IPS-18c (cell line): Measurements from ENCODE around the gene BCL2L14.
"Not testable (repeated sequence)": the region's sequence is repeated elsewhere in the genome, so short reads cannot be mapped to it uniquely, and the experiment has no call there.

Experiments
- H3K4me3 ChIP-seq: 2 replicates; pipeline ENCODE4 v1.7.0; 2013; ENCODE audit warnings: low read depth, mild to moderate bottlenecking, low read length, moderate library complexity; ENCODE audit not compliant: insufficient read depth
- H3K9me3 ChIP-seq: one replicate; pipeline ENCODE4 v1.6.1; 2013; ENCODE audit warnings: mild to moderate bottlenecking, low read length, moderate library complexity; ENCODE audit not compliant: control insufficient read depth, insufficient read depth

The BCL2L14 gene

DNA sequence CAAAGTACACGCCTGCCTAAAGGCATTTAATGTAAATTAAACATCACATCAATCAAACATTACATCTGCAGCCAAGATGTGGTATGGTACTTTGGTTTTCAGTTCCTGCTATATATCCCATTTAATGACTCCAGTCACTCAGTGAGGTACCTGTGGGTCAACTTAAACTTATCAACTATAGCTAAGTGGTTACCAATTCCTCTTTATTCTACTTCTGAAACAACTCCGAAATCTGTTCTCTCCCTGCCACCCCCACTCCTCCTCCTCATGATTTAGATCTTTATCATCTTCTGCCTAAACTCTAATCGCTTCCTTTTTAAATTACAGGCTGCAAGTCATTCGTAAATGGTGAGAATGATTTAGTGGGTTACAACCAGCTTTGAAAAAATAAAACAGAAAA, 57.9 kb downstream of the BCL2L14 start:
- Histone ChIP-seq H3K9me3 (no peaks in the 10 kb centered on the region), H3K4me3 (no peak overlapping the region)

DNA sequence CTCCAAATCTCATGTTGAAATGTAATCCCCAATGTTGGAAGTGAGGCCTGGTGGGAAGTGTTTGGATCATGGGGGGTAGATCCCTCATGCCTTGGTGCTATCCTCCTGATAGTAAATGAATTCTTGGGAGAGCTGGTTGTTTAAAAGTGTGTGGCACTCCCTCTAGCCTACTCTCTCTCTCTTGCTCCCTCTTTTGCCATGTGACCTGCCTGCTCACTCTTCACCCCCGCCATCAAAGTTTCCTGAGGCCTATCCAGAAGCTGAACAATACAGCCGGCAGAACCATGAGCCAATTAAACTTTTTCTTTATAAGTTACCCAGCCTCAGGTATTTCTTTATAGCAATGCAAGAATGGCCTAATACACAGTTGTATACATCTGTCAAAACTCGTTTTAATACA, 62.5 kb downstream of the BCL2L14 start:
- no peaks in the 10 kb centered on the region for H3K9me3 ChIP-seq
- no peak overlapping the region for H3K4me3 ChIP-seq

DNA sequence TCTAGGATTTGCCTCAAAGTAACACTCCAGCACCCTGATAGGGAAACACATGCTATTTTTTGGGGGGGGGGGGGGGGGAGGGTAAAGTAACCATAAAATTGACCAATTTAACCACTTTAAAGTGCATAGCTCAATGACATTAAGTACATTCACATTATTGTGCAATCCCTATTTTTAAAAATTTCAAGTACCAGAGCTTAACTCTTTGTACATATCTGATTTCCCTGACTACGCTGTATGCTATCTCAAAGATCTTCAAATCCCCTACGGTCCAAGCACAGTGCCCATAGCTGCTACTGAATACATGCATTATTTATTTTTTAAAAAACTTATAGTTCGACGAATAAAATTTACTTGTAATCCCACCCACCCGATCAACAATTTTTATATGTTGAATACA, 63.0 kb downstream of the BCL2L14 start:
- no peaks in the 10 kb centered on the region for H3K9me3 ChIP-seq
- no peak overlapping the region for H3K4me3 ChIP-seq

DNA sequence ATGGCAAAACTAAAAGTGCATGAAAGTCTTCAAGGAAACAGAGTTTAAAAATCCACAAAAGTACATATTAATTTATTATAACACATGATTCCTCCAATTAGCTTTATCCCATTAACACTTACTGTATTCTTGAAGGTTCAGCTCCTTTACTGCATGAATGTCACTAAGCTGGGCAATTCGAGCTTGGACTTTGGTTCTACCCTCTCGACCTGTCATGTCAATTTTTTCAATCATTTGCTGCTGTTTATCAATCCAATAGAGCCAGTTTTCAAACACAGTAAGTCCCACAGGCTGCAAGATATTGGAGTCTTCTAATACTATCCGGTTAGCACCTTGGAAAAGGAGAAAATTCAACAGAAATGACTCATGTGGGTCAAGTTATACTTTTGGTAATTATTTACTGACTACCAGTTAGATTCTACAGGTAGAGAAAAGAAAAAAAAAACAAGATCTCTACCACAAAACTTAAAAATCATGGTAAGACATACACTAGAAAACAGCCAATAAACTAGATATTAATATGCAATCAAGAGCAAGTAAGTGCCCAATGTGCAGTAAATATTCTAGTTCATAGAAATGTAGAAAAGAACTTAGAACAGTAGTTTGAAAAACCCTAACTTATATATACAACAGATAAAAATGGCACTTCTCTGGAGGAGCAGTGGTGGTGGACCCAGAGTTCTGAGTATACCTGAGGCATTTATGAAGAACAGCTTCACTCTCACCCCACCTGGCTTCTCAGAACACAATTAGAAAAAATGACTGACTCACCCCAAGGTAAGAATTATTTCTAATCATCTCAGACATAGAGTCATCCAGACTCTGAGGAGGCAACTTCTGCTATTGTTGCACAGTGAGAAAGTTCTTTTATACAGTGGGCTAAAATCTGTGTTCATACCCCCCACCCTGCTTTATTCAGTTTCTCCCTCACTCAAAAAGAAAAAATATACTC, 67.7 kb downstream of the BCL2L14 start:
- Histone ChIP-seq H3K4me3 (no peak overlapping the region), H3K9me3 (no peaks in the 10 kb centered on the region)

DNA sequence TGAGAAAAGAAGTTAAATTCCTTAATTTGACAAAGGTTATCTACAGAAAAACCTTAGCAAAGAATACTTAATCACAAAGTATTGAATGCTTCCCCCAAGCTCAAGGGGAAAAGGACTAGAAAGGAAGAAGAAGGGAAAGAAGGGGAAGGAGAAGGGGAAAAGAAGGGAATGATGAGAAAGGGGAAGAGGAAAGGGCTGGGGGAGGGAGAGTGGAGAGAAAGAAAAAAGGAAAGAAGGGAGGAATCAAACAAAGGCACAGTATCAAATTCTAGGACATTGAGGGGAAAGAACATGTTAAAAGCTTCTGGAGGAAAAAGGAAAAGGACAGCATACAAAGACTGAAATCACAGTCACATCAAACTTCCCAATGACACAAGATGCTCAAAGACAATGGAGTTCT, 70.3 kb downstream of the BCL2L14 start:
- no peak overlapping the region for H3K4me3 ChIP-seq
- H3K9me3 ChIP-seq: no peaks in the 10 kb centered on the region

DNA sequence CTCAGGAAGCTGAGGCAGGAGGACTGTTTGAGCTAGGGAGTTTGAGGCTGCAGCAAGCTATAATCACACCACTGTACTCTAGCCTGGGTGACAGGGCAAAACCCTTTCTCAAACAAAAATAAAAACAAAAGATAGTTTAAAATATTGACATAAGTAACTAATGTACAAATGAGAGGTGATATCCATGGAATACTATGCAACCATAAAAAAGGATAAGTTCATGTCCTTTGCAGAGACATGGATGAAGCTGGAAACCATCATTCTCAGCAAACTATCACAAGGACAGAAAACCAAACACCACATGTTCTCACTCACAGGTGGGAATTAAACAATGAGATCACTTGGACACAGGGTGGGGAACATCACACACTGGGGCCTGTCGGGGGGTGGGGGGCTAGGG, 73.8 kb downstream of the BCL2L14 start:
- H3K4me3 ChIP-seq, H3K9me3 ChIP-seq: not testable (repeated sequence)

DNA sequence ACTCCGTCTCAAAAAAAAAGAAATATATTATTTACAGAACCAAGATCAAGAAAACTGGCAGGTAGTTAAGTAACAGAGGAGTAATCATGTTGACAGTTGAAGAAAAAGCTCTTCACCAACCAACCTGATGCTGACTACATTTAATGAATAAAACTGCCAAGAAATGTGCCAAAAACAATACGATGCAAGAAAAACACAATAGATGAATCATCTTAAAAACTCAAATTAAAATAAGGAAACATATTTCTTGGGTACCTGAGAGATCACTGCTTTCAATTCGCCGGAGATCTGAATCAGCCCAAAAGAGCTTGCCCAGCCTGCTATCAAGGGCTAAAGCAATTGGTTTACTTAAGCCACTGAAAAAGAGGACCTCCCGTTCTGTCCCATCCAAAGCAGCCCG, 76.4 kb downstream of the BCL2L14 start:
- no peak overlapping the region for H3K4me3 ChIP-seq
- no peaks in the 10 kb centered on the region for H3K9me3 ChIP-seq
